GM21723 (cell line): ENCODE results near the gene KLF11.
"Not testable (repeated sequence)": the region's sequence is repeated elsewhere in the genome, so short reads cannot be mapped to it uniquely, and the experiment has no call there.

Source experiments
- ATAC-seq: cut with Tn5 transposase; IDR thresholded peaks from one replicate; pipeline ENCODE4 v1.9.1; 2021; ENCODE audit warnings: mild to moderate bottlenecking, moderate library complexity; ENCODE audit not compliant: unreplicated experiment

Gene KLF11

GRCh38 chr2:10080536-10081304 lies 37.4 kb downstream of the KLF11 start:
- peak; percentile 11 for ATAC-seq

GRCh38 chr2:10083046-10083445 lies 39.7 kb downstream of the KLF11 start:
- no peak for ATAC-seq

- ATAC-seq = no peak
These were observed 40.4 kb downstream of the KLF11 start for GRCh38 chr2:10083692-10084211.

- ATAC-seq = no peak
These were observed 41.0 kb downstream of the KLF11 start for GRCh38 chr2:10084223-10084865.

DNA sequence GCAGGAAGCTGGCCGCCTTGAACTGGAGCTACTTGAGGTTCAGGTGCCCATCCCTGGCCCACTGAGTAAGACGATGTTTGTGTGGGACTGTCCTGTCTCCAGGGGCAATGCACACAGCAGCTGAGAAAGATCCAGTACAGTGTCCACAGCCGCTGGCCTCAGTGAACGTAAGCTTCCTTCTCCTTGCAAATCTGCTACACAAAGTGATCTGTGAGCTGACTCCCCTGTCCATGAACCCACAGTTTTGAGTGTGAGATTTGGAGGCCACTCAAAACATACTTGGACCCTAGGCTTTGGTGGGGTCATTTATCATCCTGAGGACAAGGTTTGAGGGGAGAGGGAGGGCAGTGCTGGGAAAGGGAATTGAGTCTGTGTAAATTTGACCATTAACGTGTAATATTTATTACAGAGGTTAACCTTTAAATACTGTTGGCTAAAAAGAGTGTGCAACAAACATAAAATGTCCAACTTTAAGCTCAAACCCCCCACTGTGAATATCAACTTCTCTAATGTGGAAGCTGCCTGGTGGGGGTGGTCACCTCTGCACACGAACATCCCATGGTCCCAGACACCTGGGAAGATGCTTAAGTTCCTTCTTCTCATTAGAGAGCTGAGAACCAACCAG lies 41.8 kb downstream of the KLF11 start:
- ATAC-seq = no peak

GRCh38 chr2:10085668-10086059 lies 42.3 kb downstream of the KLF11 start:
- no peak for ATAC-seq

- no peak for ATAC-seq
These were observed 43.6 kb downstream of the KLF11 start for GRCh38 chr2:10086950-10087349.

GRCh38 chr2:10087360-10087759 lies 44.0 kb downstream of the KLF11 start:
- ATAC-seq = no peak

- ATAC-seq = no peak
These were observed 46.3 kb downstream of the KLF11 start for GRCh38 chr2:10089565-10090190.

- no peak for ATAC-seq
These were observed 48.0 kb downstream of the KLF11 start for GRCh38 chr2:10091182-10091888.

GRCh38 chr2:10091889-10092244 lies 48.5 kb downstream of the KLF11 start:
- ATAC-seq = not testable (repeated sequence)

- no peak for ATAC-seq
These were observed 51.0 kb downstream of the KLF11 start for GRCh38 chr2:10094271-10094814.

- no peak for ATAC-seq
These were observed 51.8 kb downstream of the KLF11 start for GRCh38 chr2:10095175-10095574.

- no peak for ATAC-seq
These were observed 53.3 kb downstream of the KLF11 start for GRCh38 chr2:10096641-10097040.

- ATAC-seq = peak; percentile 88
These were observed 54.2 kb downstream of the KLF11 start for GRCh38 chr2:10097352-10098148.

- ATAC-seq = no peak
These were observed 58.1 kb downstream of the KLF11 start for GRCh38 chr2:10101491-10101890.

DNA sequence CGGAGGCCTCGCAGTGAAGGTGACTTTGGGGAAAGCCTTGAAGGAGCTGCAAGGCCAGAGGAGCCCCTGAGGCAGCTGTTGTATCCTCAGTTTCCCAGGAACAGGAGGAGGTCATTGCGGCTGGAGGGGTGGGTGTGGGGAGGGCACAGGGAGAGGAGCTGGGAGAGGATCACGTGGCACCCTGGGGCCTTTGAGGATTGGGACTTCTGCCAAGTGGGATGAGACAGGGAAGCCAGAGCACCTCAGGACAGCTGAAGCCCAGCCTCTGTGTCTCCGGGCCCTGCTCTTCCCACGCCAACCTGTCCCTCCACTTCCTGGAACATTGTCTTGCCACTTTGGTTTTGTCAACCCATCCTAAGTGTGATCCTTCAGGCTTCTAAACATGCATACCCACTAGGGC lies 59.8 kb downstream of the KLF11 start:
- no peak for ATAC-seq
